ENCODE results near the gene SRRM2.

Gene SRRM2

GRCh38 chr16:2753733-2754020, 1.2 kb downstream of the SRRM2 start:
- Histone ChIP-seq H3K27ac (ENCODE audit: low read depth, low read length) (peak overlapping the region; percentile 99), H3K4me1 (ENCODE audit: insufficient read depth, low read length) (peaks cover 11% of the 10 kb centered on the region), H3K27me3 (ENCODE audit: insufficient read depth, low read length) (no peaks in the 10 kb centered on the region), H3K9me3 (ENCODE audit: insufficient read depth, low read depth, low read length) (no peaks in the 10 kb centered on the region), H3K4me3 (ENCODE audit: low read length) (peak overlapping the region; percentile 73), H3K9ac (ENCODE audit: low read depth, low read length) (peak overlapping the region; percentile 95), H3K36me3 (ENCODE audit: insufficient read depth, low read length) (peaks cover 39% of the 10 kb centered on the region)
- 0% methylated on average over 5 of the region's 7 CpGs for WGBS

GRCh38 chr16:2755158-2755557, 2.7 kb downstream of the SRRM2 start:
- WGBS: 63% methylated on average over 3 of the region's 3 CpGs
- Histone ChIP-seq H3K27me3 (ENCODE audit: insufficient read depth, low read length) (no peaks in the 10 kb centered on the region), H3K27ac (ENCODE audit: low read depth, low read length) (no peak overlapping the region), H3K9me3 (ENCODE audit: insufficient read depth, low read depth, low read length) (peaks cover 4% of the 10 kb centered on the region; the same call in 1 of the 2 replicates), H3K4me1 (ENCODE audit: insufficient read depth, low read length) (peaks cover 11% of the 10 kb centered on the region), H3K36me3 (ENCODE audit: insufficient read depth, low read length) (peaks cover 50% of the 10 kb centered on the region), H3K9ac (ENCODE audit: low read depth, low read length) (peak overlapping the region; percentile 95; the same call in 1 of the 2 replicates), H3K4me3 (ENCODE audit: low read length) (peak overlapping the region; percentile 73)

- Histone ChIP-seq H3K27ac (ENCODE audit: low read depth, low read length) (no peak overlapping the region), H3K36me3 (ENCODE audit: insufficient read depth, low read length) (peaks cover 63% of the 10 kb centered on the region), H3K9ac (ENCODE audit: low read depth, low read length) (no peak overlapping the region), H3K4me1 (ENCODE audit: insufficient read depth, low read length) (peaks cover 11% of the 10 kb centered on the region), H3K4me3 (ENCODE audit: low read length) (no peak overlapping the region), H3K9me3 (ENCODE audit: insufficient read depth, low read depth, low read length) (peaks cover 16% of the 10 kb centered on the region), H3K27me3 (ENCODE audit: insufficient read depth, low read length) (no peaks in the 10 kb centered on the region)
- WGBS: 96% methylated on average over 30 of the region's 30 CpGs
Observed at GRCh38 chr16:2756288-2757015, 4.0 kb downstream of the SRRM2 start.

DNA sequence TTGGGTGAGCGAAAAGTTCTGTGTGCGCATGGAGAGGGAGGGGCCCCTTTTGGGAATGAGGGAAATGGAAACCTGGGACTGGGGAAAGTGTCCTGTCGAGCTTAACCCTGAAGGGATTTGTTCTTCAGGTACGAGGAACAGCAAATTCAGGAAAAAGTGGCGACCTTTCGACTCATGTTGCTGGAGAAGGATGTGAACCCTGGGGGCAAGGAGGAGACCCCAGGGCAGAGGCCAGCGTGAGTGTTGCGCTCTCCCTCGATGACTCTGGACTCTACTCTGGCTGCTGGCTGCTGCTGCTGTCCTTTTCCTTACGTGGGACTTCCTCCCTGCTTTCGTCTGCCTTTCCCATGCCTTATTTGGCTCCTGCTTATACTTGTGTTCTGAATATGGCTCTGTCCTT, 4.9 kb downstream of the SRRM2 start:
- H3K4me1 ChIP-seq (ENCODE audit: insufficient read depth, low read length): peaks cover 11% of the 10 kb centered on the region
- 94% methylated on average over 11 of the region's 11 CpGs for WGBS
- H3K27me3 ChIP-seq (ENCODE audit: insufficient read depth, low read length): no peaks in the 10 kb centered on the region
- H3K36me3 ChIP-seq (ENCODE audit: insufficient read depth, low read length): peaks cover 72% of the 10 kb centered on the region
- H3K9me3 ChIP-seq (ENCODE audit: insufficient read depth, low read depth, low read length): peaks cover 25% of the 10 kb centered on the region
- H3K9ac ChIP-seq (ENCODE audit: low read depth, low read length): no peak overlapping the region
- H3K27ac ChIP-seq (ENCODE audit: low read depth, low read length): no peak overlapping the region
- no peak overlapping the region for H3K4me3 ChIP-seq (ENCODE audit: low read length)

DNA sequence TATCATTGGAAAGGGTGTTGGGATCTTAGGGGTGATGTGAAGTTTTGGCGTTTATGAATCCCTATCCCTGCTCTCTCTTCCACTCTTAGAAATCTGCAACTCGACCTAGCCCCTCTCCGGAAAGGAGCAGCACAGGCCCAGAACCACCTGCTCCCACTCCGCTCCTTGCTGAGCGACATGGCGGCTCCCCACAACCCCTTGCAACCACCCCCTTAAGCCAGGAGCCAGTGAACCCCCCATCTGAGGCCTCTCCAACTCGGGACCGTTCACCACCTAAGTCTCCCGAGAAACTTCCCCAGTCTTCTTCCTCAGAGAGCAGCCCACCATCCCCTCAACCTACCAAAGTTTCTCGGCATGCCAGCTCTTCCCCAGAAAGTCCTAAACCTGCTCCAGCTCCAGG, 9.0 kb downstream of the SRRM2 start:
- no peak overlapping the region for H3K9ac ChIP-seq (ENCODE audit: low read depth, low read length)
- 95% methylated on average over 10 of the region's 10 CpGs for WGBS

DNA sequence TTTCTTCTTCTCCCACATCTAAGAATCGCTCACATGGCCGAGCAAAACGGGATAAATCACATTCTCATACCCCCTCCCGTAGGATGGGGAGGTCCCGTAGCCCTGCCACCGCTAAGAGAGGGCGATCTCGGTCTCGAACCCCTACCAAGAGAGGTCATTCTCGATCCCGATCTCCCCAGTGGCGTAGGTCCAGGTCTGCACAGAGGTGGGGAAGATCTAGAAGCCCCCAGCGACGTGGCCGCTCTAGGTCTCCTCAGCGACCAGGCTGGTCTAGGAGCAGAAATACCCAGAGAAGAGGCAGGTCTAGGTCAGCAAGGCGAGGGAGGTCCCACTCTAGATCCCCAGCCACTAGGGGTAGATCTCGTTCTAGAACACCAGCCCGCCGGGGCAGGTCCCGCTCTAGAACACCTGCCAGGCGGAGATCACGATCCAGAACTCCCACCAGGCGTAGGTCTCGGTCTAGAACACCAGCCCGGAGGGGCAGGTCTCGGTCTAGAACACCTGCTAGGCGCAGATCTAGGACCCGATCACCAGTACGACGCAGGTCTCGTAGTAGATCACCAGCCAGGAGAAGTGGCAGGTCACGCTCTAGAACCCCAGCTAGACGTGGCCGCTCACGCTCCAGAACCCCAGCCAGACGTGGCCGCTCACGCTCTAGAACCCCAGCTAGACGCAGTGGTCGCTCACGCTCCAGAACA, 9.6 kb downstream of the SRRM2 start:
- 96% methylated on average over 42 of the region's 42 CpGs for WGBS
- H3K27me3 ChIP-seq (ENCODE audit: insufficient read depth, low read length): no peaks in the 10 kb centered on the region
- peaks cover 51% of the 10 kb centered on the region for H3K9me3 ChIP-seq (ENCODE audit: insufficient read depth, low read depth, low read length)
- no peak overlapping the region for H3K9ac ChIP-seq (ENCODE audit: low read depth, low read length)
- H3K4me1 ChIP-seq (ENCODE audit: insufficient read depth, low read length): no peaks in the 10 kb centered on the region
- H3K27ac ChIP-seq (ENCODE audit: low read depth, low read length): no peak overlapping the region
- no peak overlapping the region for H3K4me3 ChIP-seq (ENCODE audit: low read length)
- peaks cover 100% of the 10 kb centered on the region for H3K36me3 ChIP-seq (ENCODE audit: insufficient read depth, low read length)

More for the DNA sequence above, 9.0 kb downstream of the SRRM2 start:
- peaks cover 100% of the 10 kb centered on the region for H3K36me3 ChIP-seq (ENCODE audit: insufficient read depth, low read length)
- no peak overlapping the region for H3K4me3 ChIP-seq (ENCODE audit: low read length)
- H3K4me1 ChIP-seq (ENCODE audit: insufficient read depth, low read length): no peaks in the 10 kb centered on the region
- no peaks in the 10 kb centered on the region for H3K27me3 ChIP-seq (ENCODE audit: insufficient read depth, low read length)
- H3K27ac ChIP-seq (ENCODE audit: low read depth, low read length): no peak overlapping the region
- peaks cover 51% of the 10 kb centered on the region for H3K9me3 ChIP-seq (ENCODE audit: insufficient read depth, low read depth, low read length)

- Histone ChIP-seq H3K4me3 (ENCODE audit: low read length) (no peak overlapping the region), H3K9me3 (ENCODE audit: insufficient read depth, low read depth, low read length) (peaks cover 51% of the 10 kb centered on the region), H3K36me3 (ENCODE audit: insufficient read depth, low read length) (peaks cover 100% of the 10 kb centered on the region), H3K9ac (ENCODE audit: low read depth, low read length) (no peak overlapping the region), H3K27ac (ENCODE audit: low read depth, low read length) (no peak overlapping the region), H3K4me1 (ENCODE audit: insufficient read depth, low read length) (no peaks in the 10 kb centered on the region), H3K27me3 (ENCODE audit: insufficient read depth, low read length) (no peaks in the 10 kb centered on the region)
- 97% methylated on average over 13 of the region's 13 CpGs for WGBS
Observed at GRCh38 chr16:2762711-2763110, 10.3 kb downstream of the SRRM2 start.

DNA sequence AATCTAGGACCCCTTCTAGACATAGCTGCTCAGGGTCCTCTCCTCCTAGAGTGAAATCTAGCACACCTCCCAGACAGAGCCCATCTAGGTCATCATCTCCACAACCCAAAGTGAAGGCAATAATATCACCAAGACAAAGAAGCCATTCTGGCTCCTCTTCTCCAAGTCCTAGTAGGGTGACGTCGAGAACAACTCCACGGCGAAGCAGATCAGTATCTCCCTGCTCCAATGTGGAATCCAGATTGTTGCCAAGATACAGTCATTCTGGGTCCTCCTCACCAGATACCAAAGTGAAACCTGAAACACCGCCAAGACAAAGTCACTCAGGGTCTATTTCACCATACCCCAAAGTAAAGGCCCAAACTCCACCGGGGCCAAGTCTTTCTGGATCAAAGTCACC, 10.7 kb downstream of the SRRM2 start:
- 97% methylated on average over 6 of the region's 6 CpGs for WGBS
- Histone ChIP-seq H3K27ac (ENCODE audit: low read depth, low read length) (no peak overlapping the region), H3K9ac (ENCODE audit: low read depth, low read length) (no peak overlapping the region), H3K9me3 (ENCODE audit: insufficient read depth, low read depth, low read length) (peaks cover 51% of the 10 kb centered on the region), H3K4me1 (ENCODE audit: insufficient read depth, low read length) (no peaks in the 10 kb centered on the region), H3K36me3 (ENCODE audit: insufficient read depth, low read length) (peaks cover 100% of the 10 kb centered on the region), H3K27me3 (ENCODE audit: insufficient read depth, low read length) (no peaks in the 10 kb centered on the region), H3K4me3 (ENCODE audit: low read length) (no peak overlapping the region)

- H3K27ac ChIP-seq (ENCODE audit: low read depth, low read length): no peak overlapping the region
- 94% methylated on average over 9 of the region's 9 CpGs for WGBS
- peaks cover 100% of the 10 kb centered on the region for H3K36me3 ChIP-seq (ENCODE audit: insufficient read depth, low read length)
Observed at GRCh38 chr16:2764718-2765117, 12.3 kb downstream of the SRRM2 start.

GRCh38 chr16:2765462-2766404, 13.3 kb downstream of the SRRM2 start:
- Histone ChIP-seq H3K4me1 (ENCODE audit: insufficient read depth, low read length) (no peaks in the 10 kb centered on the region), H3K27ac (ENCODE audit: low read depth, low read length) (no peak overlapping the region), H3K9me3 (ENCODE audit: insufficient read depth, low read depth, low read length) (peaks cover 41% of the 10 kb centered on the region), H3K4me3 (ENCODE audit: low read length) (no peak overlapping the region), H3K27me3 (ENCODE audit: insufficient read depth, low read length) (no peaks in the 10 kb centered on the region), H3K9ac (ENCODE audit: low read depth, low read length) (no peak overlapping the region), H3K36me3 (ENCODE audit: insufficient read depth, low read length) (peaks cover 100% of the 10 kb centered on the region)
- WGBS: 97% methylated on average over 73 of the region's 73 CpGs

More at GRCh38 chr16:2764718-2765117, 12.3 kb downstream of the SRRM2 start:
- Histone ChIP-seq H3K4me3 (ENCODE audit: low read length) (no peak overlapping the region), H3K4me1 (ENCODE audit: insufficient read depth, low read length) (no peaks in the 10 kb centered on the region), H3K9me3 (ENCODE audit: insufficient read depth, low read depth, low read length) (peaks cover 51% of the 10 kb centered on the region), H3K9ac (ENCODE audit: low read depth, low read length) (no peak overlapping the region), H3K27me3 (ENCODE audit: insufficient read depth, low read length) (no peaks in the 10 kb centered on the region)

All from HUES64 (cell line).